ENCODE results near the gene MAB21L2. TPM values are rescaled to one million over a fixed set of nuclear protein-coding genes. Genes with fewer than 3 reads are reported as not detected.

Gene MAB21L2
- total and polyA plus RNA-seq, 2 experiments from 2014 or later = 0.39 TPM; not detected in 1

DNA sequence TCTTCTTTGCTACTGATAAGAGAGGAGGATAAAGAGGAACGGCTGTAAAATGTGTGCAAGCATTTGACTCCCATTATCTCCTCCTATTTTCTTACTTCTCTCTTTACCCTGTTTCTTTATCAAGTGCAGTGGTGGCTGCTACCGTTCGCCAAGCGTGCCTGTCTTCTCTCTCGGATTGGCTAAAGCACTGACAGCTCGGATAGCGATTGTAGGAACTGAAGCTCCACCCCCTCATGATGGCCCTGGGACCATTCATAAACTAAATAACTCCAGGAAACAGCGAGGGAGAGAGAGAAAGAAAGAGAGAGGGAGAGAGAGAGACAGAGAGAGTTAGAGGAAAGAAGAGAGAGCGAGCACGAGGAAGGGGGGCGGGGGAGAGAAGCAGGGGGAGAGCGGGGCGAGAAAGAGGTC is 305 bp upstream of the MAB21L2 start (continued):
- TF ChIP-seq, protein P1, sequence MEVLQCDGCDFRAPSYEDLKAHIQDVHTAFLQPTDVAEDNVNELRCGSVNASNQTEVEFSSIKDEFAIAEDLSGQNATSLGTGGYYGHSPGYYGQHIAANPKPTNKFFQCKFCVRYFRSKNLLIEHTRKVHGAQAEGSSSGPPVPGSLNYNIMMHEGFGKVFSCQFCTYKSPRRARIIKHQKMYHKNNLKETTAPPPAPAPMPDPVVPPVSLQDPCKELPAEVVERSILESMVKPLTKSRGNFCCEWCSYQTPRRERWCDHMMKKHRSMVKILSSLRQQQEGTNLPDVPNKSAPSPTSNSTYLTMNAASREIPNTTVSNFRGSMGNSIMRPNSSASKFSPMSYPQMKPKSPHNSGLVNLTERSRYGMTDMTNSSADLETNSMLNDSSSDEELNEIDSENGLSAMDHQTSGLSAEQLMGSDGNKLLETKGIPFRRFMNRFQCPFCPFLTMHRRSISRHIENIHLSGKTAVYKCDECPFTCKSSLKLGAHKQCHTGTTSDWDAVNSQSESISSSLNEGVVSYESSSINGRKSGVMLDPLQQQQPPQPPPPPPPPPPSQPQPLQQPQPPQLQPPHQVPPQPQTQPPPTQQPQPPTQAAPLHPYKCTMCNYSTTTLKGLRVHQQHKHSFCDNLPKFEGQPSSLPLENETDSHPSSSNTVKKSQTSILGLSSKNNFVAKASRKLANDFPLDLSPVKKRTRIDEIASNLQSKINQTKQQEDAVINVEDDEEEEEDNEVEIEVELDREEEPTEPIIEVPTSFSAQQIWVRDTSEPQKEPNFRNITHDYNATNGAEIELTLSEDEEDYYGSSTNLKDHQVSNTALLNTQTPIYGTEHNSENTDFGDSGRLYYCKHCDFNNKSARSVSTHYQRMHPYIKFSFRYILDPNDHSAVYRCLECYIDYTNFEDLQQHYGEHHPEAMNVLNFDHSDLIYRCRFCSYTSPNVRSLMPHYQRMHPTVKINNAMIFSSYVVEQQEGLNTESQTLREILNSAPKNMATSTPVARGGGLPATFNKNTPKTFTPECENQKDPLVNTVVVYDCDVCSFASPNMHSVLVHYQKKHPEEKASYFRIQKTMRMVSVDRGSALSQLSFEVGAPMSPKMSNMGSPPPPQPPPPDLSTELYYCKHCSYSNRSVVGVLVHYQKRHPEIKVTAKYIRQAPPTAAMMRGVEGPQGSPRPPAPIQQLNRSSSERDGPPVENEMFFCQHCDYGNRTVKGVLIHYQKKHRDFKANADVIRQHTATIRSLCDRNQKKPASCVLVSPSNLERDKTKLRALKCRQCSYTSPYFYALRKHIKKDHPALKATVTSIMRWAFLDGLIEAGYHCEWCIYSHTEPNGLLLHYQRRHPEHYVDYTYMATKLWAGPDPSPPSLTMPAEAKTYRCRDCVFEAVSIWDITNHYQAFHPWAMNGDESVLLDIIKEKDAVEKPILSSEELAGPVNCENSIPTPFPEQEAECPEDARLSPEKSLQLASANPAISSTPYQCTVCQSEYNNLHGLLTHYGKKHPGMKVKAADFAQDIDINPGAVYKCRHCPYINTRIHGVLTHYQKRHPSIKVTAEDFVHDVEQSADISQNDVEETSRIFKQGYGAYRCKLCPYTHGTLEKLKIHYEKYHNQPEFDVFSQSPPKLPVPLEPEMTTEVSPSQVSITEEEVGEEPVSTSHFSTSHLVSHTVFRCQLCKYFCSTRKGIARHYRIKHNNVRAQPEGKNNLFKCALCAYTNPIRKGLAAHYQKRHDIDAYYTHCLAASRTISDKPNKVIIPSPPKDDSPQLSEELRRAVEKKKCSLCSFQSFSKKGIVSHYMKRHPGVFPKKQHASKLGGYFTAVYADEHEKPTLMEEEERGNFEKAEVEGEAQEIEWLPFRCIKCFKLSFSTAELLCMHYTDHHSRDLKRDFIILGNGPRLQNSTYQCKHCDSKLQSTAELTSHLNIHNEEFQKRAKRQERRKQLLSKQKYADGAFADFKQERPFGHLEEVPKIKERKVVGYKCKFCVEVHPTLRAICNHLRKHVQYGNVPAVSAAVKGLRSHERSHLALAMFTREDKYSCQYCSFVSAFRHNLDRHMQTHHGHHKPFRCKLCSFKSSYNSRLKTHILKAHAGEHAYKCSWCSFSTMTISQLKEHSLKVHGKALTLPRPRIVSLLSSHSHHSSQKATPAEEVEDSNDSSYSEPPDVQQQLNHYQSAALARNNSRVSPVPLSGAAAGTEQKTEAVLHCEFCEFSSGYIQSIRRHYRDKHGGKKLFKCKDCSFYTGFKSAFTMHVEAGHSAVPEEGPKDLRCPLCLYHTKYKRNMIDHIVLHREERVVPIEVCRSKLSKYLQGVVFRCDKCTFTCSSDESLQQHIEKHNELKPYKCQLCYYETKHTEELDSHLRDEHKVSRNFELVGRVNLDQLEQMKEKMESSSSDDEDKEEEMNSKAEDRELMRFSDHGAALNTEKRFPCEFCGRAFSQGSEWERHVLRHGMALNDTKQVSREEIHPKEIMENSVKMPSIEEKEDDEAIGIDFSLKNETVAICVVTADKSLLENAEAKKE (CRISPR knock-in tag; IDR thresholded peaks at IDR 0.05) = no peak
- TF ChIP-seq, protein P2, sequence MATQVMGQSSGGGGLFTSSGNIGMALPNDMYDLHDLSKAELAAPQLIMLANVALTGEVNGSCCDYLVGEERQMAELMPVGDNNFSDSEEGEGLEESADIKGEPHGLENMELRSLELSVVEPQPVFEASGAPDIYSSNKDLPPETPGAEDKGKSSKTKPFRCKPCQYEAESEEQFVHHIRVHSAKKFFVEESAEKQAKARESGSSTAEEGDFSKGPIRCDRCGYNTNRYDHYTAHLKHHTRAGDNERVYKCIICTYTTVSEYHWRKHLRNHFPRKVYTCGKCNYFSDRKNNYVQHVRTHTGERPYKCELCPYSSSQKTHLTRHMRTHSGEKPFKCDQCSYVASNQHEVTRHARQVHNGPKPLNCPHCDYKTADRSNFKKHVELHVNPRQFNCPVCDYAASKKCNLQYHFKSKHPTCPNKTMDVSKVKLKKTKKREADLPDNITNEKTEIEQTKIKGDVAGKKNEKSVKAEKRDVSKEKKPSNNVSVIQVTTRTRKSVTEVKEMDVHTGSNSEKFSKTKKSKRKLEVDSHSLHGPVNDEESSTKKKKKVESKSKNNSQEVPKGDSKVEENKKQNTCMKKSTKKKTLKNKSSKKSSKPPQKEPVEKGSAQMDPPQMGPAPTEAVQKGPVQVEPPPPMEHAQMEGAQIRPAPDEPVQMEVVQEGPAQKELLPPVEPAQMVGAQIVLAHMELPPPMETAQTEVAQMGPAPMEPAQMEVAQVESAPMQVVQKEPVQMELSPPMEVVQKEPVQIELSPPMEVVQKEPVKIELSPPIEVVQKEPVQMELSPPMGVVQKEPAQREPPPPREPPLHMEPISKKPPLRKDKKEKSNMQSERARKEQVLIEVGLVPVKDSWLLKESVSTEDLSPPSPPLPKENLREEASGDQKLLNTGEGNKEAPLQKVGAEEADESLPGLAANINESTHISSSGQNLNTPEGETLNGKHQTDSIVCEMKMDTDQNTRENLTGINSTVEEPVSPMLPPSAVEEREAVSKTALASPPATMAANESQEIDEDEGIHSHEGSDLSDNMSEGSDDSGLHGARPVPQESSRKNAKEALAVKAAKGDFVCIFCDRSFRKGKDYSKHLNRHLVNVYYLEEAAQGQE (IDR thresholded peaks at IDR 0.05; ENCODE audit: unreplicated experiment) = no peak
- no peak for TF ChIP-seq EZH2 (IDR thresholded peaks at IDR 0.05; ENCODE audit: low read depth, unreplicated experiment)
- no peak for TF ChIP-seq STAT1 (IDR thresholded peaks at IDR 0.05; ENCODE audit: unreplicated experiment)
- TF ChIP-seq, protein P3, sequence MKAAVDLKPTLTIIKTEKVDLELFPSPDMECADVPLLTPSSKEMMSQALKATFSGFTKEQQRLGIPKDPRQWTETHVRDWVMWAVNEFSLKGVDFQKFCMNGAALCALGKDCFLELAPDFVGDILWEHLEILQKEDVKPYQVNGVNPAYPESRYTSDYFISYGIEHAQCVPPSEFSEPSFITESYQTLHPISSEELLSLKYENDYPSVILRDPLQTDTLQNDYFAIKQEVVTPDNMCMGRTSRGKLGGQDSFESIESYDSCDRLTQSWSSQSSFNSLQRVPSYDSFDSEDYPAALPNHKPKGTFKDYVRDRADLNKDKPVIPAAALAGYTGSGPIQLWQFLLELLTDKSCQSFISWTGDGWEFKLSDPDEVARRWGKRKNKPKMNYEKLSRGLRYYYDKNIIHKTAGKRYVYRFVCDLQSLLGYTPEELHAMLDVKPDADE (IDR thresholded peaks at IDR 0.05) = no peak
- no peak for TF ChIP-seq NANOG (IDR thresholded peaks at IDR 0.05; ENCODE audit: borderline replicate concordance)
